Measurements from ENCODE around the gene APBA2.

GRCh38 chr15:28894631-28895030, 8.9 kb downstream of the APBA2 start:
- no peak for TF ChIP-seq CTCF (IDR thresholded peaks at IDR 0.05)
- TF ChIP-seq POLR2AphosphoS5 (IDR thresholded peaks at IDR 0.05; ENCODE audit: low read depth, low read length) = no peak
- TF ChIP-seq SIN3A (IDR thresholded peaks at IDR 0.05; ENCODE audit: borderline replicate concordance, insufficient read depth, low read depth, low read length) = no peak
- TF ChIP-seq, protein P1, sequence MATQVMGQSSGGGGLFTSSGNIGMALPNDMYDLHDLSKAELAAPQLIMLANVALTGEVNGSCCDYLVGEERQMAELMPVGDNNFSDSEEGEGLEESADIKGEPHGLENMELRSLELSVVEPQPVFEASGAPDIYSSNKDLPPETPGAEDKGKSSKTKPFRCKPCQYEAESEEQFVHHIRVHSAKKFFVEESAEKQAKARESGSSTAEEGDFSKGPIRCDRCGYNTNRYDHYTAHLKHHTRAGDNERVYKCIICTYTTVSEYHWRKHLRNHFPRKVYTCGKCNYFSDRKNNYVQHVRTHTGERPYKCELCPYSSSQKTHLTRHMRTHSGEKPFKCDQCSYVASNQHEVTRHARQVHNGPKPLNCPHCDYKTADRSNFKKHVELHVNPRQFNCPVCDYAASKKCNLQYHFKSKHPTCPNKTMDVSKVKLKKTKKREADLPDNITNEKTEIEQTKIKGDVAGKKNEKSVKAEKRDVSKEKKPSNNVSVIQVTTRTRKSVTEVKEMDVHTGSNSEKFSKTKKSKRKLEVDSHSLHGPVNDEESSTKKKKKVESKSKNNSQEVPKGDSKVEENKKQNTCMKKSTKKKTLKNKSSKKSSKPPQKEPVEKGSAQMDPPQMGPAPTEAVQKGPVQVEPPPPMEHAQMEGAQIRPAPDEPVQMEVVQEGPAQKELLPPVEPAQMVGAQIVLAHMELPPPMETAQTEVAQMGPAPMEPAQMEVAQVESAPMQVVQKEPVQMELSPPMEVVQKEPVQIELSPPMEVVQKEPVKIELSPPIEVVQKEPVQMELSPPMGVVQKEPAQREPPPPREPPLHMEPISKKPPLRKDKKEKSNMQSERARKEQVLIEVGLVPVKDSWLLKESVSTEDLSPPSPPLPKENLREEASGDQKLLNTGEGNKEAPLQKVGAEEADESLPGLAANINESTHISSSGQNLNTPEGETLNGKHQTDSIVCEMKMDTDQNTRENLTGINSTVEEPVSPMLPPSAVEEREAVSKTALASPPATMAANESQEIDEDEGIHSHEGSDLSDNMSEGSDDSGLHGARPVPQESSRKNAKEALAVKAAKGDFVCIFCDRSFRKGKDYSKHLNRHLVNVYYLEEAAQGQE (IDR thresholded peaks at IDR 0.05; ENCODE audit: insufficient read depth in 1 of 2, low read depth in 2 of 2, low read length in 1 of 2) = no peak
